Endothelial cell of umbilical vein (primary cell): ENCODE data around the gene DPF1. TPM values are rescaled to one million over a fixed set of nuclear protein-coding genes. Genes with fewer than 3 reads are reported as not detected.
A peak's percentile ranks its signal among the peaks of the same experiment; 100 is the strongest.

Experiments used
- Bru-seq: library from RNA; stranded (reverse); fragments of 400-500 nt; gene quantifications from one replicate; lab custom pipeline; 2021; lab: Mats Ljungman, UMichigan
- BruChase-seq, 2 experiments: library from RNA; stranded (reverse); fragments of 400-500 nt; gene quantifications; one replicate each; lab custom pipeline; 2021; lab: Mats Ljungman, UMichigan
- BruUV-seq: library from RNA; stranded (reverse); fragments of 400-500 nt; replicated peaks from 2 replicates; lab custom pipeline; 2021; lab: Mats Ljungman, UMichigan
- CTCF ChIA-PET: fragments of 300-600, 350-600 bp; sonication (Branson Sonifier 250); formaldehyde crosslinking; loops from one replicate; lab custom pipeline; 2021; ENCODE audit warnings: antibody characterized with exemption, inconsistent platforms; lab: Charles Lee
- POLR2A ChIA-PET: fragments of 300-600, 350-600 bp; sonication (Branson Sonifier 250); formaldehyde crosslinking; loops from one replicate; lab custom pipeline; 2021; ENCODE audit warnings: antibody characterized with exemption, inconsistent platforms; lab: Charles Lee
- DNase-seq: peaks from one replicate; pipeline ENCODE4 v3.0.0-alpha.2; 2011; ENCODE audit warnings: low read depth, low spot score
- FAIRE-seq: peaks from 2 replicates; lab custom pipeline; 2011; peaks lifted over from hg19 to GRCh38; lab: Jason Lieb, UNC
- H2AFZ ChIP-seq: 2 replicates; pipeline ENCODE4 v1.6.0; 2012; ENCODE audit warnings: low read depth, low read length, control low read depth, inconsistent platforms
- H3K27ac ChIP-seq: 2 replicates; pipeline ENCODE4 v1.5.1; 2011; ENCODE audit warnings: low read depth, mild to moderate bottlenecking, control low read depth, low read length, moderate library complexity; ENCODE audit not compliant: insufficient read depth
- H3K27me3 ChIP-seq, 2 experiments: 2 replicates each; pipeline versions ENCODE4 v1.6.0 to v1.6.1; 2011; ENCODE audit warnings: low read length in 2 of 2, mixed read lengths in 1 of 2; ENCODE audit not compliant: control insufficient read depth in 2 of 2, insufficient read depth in 2 of 2
- H3K36me3 ChIP-seq, 2 experiments: 2 replicates in 1 of 2; 3 replicates in 1 of 2; pipeline ENCODE4 v1.5.1; 2011; ENCODE audit warnings: low read length in 2 of 2, mild to moderate bottlenecking in 1 of 2, moderate library complexity in 1 of 2; ENCODE audit not compliant: control insufficient read depth in 2 of 2, insufficient read depth in 2 of 2; ENCODE audit errors: extremely low read depth in 1 of 2
- H3K4me1 ChIP-seq: 3 replicates; pipeline ENCODE4 v1.5.1; 2011; ENCODE audit warnings: mild to moderate bottlenecking, low read length; ENCODE audit not compliant: control insufficient read depth, insufficient read depth; ENCODE audit errors: extremely low read depth
- H3K4me2 ChIP-seq: 2 replicates; pipeline ENCODE4 v1.6.1; 2011; ENCODE audit warnings: low read length, control low read depth, mixed read lengths; ENCODE audit not compliant: insufficient read depth
- H3K4me3 ChIP-seq, 3 experiments: fragments of 200-600 bp in 1 of 3; sonication (generic), shearing (Covaris generic) in 1 of 3; replicated peaks in 1 of 3; 2 replicates each; pipeline ENCODE4 v1.5.1; 2011 to 2016; ENCODE audit warnings: control low read depth in 3 of 3, low read length in 3 of 3, mild to moderate bottlenecking in 2 of 3, inconsistent platforms in 1 of 3, low read depth in 1 of 3, moderate library complexity in 1 of 3; ENCODE audit not compliant: insufficient read depth in 1 of 3
- H3K79me2 ChIP-seq: 2 replicates; pipeline ENCODE4 v1.6.0; 2012; ENCODE audit warnings: low read length, inconsistent platforms; ENCODE audit not compliant: control insufficient read depth, insufficient read depth
- H3K9ac ChIP-seq: replicated peaks from 2 replicates; pipeline ENCODE3; 2011; ENCODE audit warnings: low read length, control low read depth; ENCODE audit not compliant: insufficient read depth; ENCODE audit errors: extremely low read depth
- H3K9me1 ChIP-seq: replicated peaks from 3 replicates; pipeline ENCODE4 v1.6.0; 2011; ENCODE audit warnings: mild to moderate bottlenecking, low read length; ENCODE audit not compliant: control insufficient read depth, insufficient read depth; ENCODE audit errors: extremely low read depth
- H3K9me3 ChIP-seq: replicated peaks from 2 replicates; pipeline ENCODE4 v1.5.1; 2012; ENCODE audit warnings: low read length, inconsistent platforms; ENCODE audit not compliant: control insufficient read depth, insufficient read depth
- H4K20me1 ChIP-seq: replicated peaks from 2 replicates; pipeline ENCODE3; 2011; ENCODE audit warnings: mild to moderate bottlenecking, low read length; ENCODE audit not compliant: control insufficient read depth, insufficient read depth; ENCODE audit errors: extremely low read depth
- EZH2 ChIP-seq: IDR thresholded peaks from 2 replicates; pipeline ENCODE4 v1.6.1; 2012; ENCODE audit warnings: borderline replicate concordance, low read depth, mild to moderate bottlenecking, moderate library complexity, low read length, inconsistent platforms; ENCODE audit not compliant: severe bottlenecking
- POLR2A ChIP-seq: IDR thresholded peaks from 2 replicates; pipeline ENCODE4 v1.6.1; 2012; ENCODE audit warnings: low read depth, mild to moderate bottlenecking, control low read depth, low read length
- POLR2AphosphoS5 ChIP-seq: IDR thresholded peaks from 2 replicates; pipeline ENCODE4 v1.6.1; 2012; ENCODE audit warnings: low read depth, mild to moderate bottlenecking, control low read depth, low read length, moderate library complexity; ENCODE audit not compliant: insufficient read depth
- dilution Hi-C: fragments of 300-500 bp; cut with MboI; formaldehyde crosslinking; loops from one replicate; pipeline ENCODE4 v1.15.0; 2019; ENCODE audit warnings: low sequenced_read_pairs; ENCODE audit not compliant: extremely low pct_ligation_motif_present
- intact Hi-C: fragments of 100-400 bp; cut with micrococcal nuclease; formaldehyde crosslinking; loops from one replicate; pipeline ENCODE4 v1.10.0; 2022
- long read RNA-seq: library from polyadenylated mRNA; stranded (forward); transcript quantifications from one replicate; pipeline ENCODE4 v2.0.0, GENCODE V29; 2021
- polyA minus RNA-seq, 3 experiments: library from RNA; depleted of rRNA, polyadenylated mRNA; stranded (reverse); fragments of >200 nt; gene quantifications; 1 replicate in 1 of 3; 2 replicates in 2 of 3; pipeline ENCODE4 v1.2.3, GENCODE V29; 2011
- polyA plus RNA-seq, 4 experiments: library from polyadenylated mRNA; depleted of rRNA in 3 of 4; stranded (reverse) in 3 of 4; unstranded in 1 of 4; fragments of >200 nt; gene quantifications; 2 replicates each; pipeline versions ENCODE4 v1.2.1 to v1.2.3, GENCODE V29; 2011 to 2012; ENCODE audit warnings: missing spikeins in 1 of 4
- total RNA-seq: library from RNA; stranded (reverse); gene quantifications from 2 replicates; pipeline ENCODE4 v1.2.3, GENCODE V29; 2021
- TF ChIP-seq, protein P1 (sequence below), 2 donors: IDR thresholded peaks; 1 replicate in 1 of 2; 2 replicates in 1 of 2; pipeline ENCODE4 v1.5.1; 2011; ENCODE audit warnings: low read length in 2 of 2, mild to moderate bottlenecking in 2 of 2, moderate library complexity in 2 of 2, control low read depth in 1 of 2, inconsistent platforms in 1 of 2, low read depth in 1 of 2; ENCODE audit not compliant: insufficient read depth in 1 of 2; ENCODE audit errors: extremely low read depth in 1 of 2

DPF1 gene
- 3.9 and 5.0 TPM in 2 replicates for total RNA-seq
- polyA plus RNA-seq: 1.6 and 2.0 TPM in 2 replicates
- polyA plus RNA-seq (2011; cell fraction: cytosol; rRNA removed): 1.4 and 1.7 TPM in 2 replicates
- polyA plus RNA-seq (2011; cell fraction: nucleus; rRNA removed): 2.0 and 3.5 TPM in 2 replicates
- 1.1 and 2.0 TPM in 2 replicates for polyA plus RNA-seq (2012)
- polyA minus RNA-seq: 0.42 and 1.2 TPM in 2 replicates
- 0.82 TPM for polyA minus RNA-seq (2011; cell fraction: cytosol; rRNA and poly(A)+ RNA removed)
- 0.82 and 0.87 TPM in 2 replicates for polyA minus RNA-seq (2011; cell fraction: nucleus; rRNA and poly(A)+ RNA removed)
- Bru-seq, nascent RNA: percentile 27 among the genes with signal in this experiment
- percentile 38 among the genes with signal in this experiment for BruChase-seq, experiment 1, labeled RNA remaining after a 6-hour chase
- BruChase-seq, experiment 2, labeled RNA remaining after a 2-hour chase: percentile 31 among the genes with signal in this experiment
- long read RNA-seq, transcript DPF1-209 (12 exons, 1,562 nt): major isoform, 5 of 12 reads
- long read RNA-seq, partial matches to known transcripts: 2 of 12 reads
- long read RNA-seq, other reads (novel, unspliced or antisense): 3 of 12 reads

DNA sequence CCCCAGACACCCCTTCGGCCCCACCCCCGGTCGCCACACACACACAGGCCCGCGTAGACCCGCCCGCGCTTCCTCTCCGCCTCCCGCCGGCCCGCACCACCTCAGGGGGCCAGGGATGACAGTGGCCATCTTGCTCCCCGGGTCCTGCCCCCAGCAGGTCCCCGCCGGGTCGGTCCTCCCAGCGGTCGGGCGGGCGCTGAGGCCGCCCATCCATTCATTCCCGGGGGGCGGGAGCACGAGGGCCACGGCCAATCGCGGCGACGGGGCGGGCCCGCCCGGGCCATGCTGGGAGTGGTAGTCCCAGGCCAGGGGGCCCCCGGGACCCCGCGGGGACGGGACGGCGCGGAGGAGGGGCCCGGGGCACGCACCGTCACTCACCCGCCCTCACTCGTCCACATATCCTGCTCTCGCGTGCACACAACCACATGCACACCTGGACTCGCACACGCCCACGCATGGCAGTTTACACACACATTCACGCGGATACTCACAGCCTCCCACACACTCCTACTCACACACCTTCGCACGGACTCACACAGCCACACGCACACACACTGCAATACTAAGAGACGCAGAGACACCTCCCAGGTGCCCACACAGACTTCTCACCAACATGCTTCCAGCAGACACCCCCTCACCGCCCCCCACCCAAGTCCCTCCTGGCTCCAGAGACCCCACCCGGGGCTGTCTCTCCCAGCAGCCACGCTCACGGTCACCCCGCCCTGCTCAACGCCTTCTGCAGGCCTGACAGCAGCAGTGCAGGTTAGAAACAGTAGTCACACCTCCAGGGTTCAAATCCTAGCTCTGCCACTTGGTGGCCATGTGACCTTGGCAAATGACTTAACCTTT, at the start of gene DPF1:
Gene DPF1 (minus strand): TSS at position 209 of the 849 bp plus-strand sequence. CDS start 80 bp downstream, at position 129.
- no peaks in the 10 kb centered on the region for H3K79me2 ChIP-seq
- H3K27ac ChIP-seq: no peak within 1 kb of the TSS
- peak within 1 kb of the TSS; percentile 6 to 60 (median 31) for H3K4me3 ChIP-seq
- DNase-seq (peak; percentile 61), FAIRE-seq (peak; percentile 93)
- peak within 1 kb of the TSS; percentile 53 for H2AFZ ChIP-seq
- no peak within 1 kb of the TSS for H3K9ac ChIP-seq
- H4K20me1 ChIP-seq: no peaks in the 10 kb centered on the region
- no peaks in the 10 kb centered on the region for H3K9me1 ChIP-seq
- peak within 1 kb of the TSS; percentile 61 for H3K4me2 ChIP-seq
- POLR2A ChIA-PET: no interaction called here
- intact Hi-C loops: loop anchor here (1.0 to 10.0 kb wide), 2 partner anchors 219 to 326 kb away; no protein-coding TSS in a partner anchor
- dilution Hi-C loops: no loop called here
- TF ChIP-seq POLR2A (no peak), EZH2 (no peak), POLR2AphosphoS5 (peak; percentile 63)
- TF ChIP-seq, protein P1, sequence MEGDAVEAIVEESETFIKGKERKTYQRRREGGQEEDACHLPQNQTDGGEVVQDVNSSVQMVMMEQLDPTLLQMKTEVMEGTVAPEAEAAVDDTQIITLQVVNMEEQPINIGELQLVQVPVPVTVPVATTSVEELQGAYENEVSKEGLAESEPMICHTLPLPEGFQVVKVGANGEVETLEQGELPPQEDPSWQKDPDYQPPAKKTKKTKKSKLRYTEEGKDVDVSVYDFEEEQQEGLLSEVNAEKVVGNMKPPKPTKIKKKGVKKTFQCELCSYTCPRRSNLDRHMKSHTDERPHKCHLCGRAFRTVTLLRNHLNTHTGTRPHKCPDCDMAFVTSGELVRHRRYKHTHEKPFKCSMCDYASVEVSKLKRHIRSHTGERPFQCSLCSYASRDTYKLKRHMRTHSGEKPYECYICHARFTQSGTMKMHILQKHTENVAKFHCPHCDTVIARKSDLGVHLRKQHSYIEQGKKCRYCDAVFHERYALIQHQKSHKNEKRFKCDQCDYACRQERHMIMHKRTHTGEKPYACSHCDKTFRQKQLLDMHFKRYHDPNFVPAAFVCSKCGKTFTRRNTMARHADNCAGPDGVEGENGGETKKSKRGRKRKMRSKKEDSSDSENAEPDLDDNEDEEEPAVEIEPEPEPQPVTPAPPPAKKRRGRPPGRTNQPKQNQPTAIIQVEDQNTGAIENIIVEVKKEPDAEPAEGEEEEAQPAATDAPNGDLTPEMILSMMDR (IDR thresholded peaks at IDR 0.05; ENCODE audit: extremely low read depth in 1 of 2, insufficient read depth in 1 of 2, low read depth in 1 of 2, low read length in 2 of 2): peak in 1 of 2 donors; percentile 6
- H3K9me3 ChIP-seq: no peaks in the 10 kb centered on the region
- no peaks in the 10 kb centered on the region for H3K36me3 ChIP-seq
- BruUV-seq: no TSS peak
- CTCF ChIA-PET: interaction anchor here (1.1 to 3.6 kb wide), 6 partner anchors 9 to 326 kb away, joined by 3 to 28 read pairs (median 10); no protein-coding TSS in a partner anchor
- peaks cover 2 to 8% of the 10 kb centered on the region in 2 experiments for H3K27me3 ChIP-seq
- peaks cover 12% of the 10 kb centered on the region for H3K4me1 ChIP-seq
